Heart left ventricle (tissue), 16 donors: ENCODE data around the gene TMEM171. TPM values are rescaled to one million over a fixed set of nuclear protein-coding genes. Genes with fewer than 3 reads are reported as not detected.
A peak's percentile ranks its signal among the peaks of the same experiment; 100 is the strongest.

ENCODE experiments used
- ATAC-seq, 4 donors: fragments of 200-7000 bp; cut with Tn5 transposase; one replicate each; pipeline ENCODE4 v1.9.1; 2020 to 2022; ENCODE audit warnings: moderate library complexity in 4 of 4, mild to moderate bottlenecking in 3 of 4, moderate number of reproducible peaks in 1 of 4
- DNase-seq, 5 donors: peaks; one replicate each; pipeline ENCODE4 v3.0.0-alpha.2; 2020
- H3K27ac ChIP-seq, 12 donors: fragments of 200-600 bp; sonication (generic) in 4 of 12; one replicate each; pipeline versions ENCODE4 v1.5.0 to v1.8.0; 2016 to 2022; ENCODE audit warnings: mild to moderate bottlenecking in 2 of 12
- H3K27me3 ChIP-seq, 9 donors: fragments of 200-600 bp; sonication (generic) in 2 of 9; one replicate each; pipeline versions ENCODE4 v1.5.1 to v1.8.0; 2016 to 2022; ENCODE audit warnings: mild to moderate bottlenecking in 3 of 9
- H3K36me3 ChIP-seq, 9 donors: fragments of 200-600 bp; sonication (generic) in 2 of 9; one replicate each; pipeline versions ENCODE4 v1.5.0 to v1.8.0; 2018 to 2022; ENCODE audit warnings: mild to moderate bottlenecking in 2 of 9
- H3K4me1 ChIP-seq, 12 donors: fragments of 200-600 bp; sonication (generic) in 4 of 12; one replicate each; pipeline versions ENCODE4 v1.5.0 to v1.8.0; 2016 to 2022; ENCODE audit warnings: mild to moderate bottlenecking in 3 of 12
- H3K4me3 ChIP-seq, 12 donors: fragments of 200-600 bp; sonication (generic) in 4 of 12; one replicate each; pipeline versions ENCODE4 v1.5.0 to v1.8.0; 2017 to 2022; ENCODE audit warnings: mild to moderate bottlenecking in 9 of 12, moderate library complexity in 4 of 12
- H3K9me3 ChIP-seq, 12 donors: fragments of 200-600 bp; sonication (generic) in 4 of 12; one replicate each; pipeline versions ENCODE4 v1.5.0 to v1.8.0; 2016 to 2022; ENCODE audit warnings: mild to moderate bottlenecking in 1 of 12
- POLR2A ChIP-seq, 2 donors: fragments of 450-650 bp; IDR thresholded peaks; one replicate each; pipeline ENCODE4 v1.6.1; 2017; ENCODE audit warnings: antibody characterized with exemption in 2 of 2, mild to moderate bottlenecking in 2 of 2, moderate library complexity in 2 of 2
- WGBS, 4 donors: extraction: QIAGEN DNeasy Blood & Tissue Kit in 2 of 4; methylation state at CpG; one replicate each; pipeline versions ENCODE4 v1.1.5 to v1.1.7; 2013 to 2018; 5-methylcytosine and 5-hydroxymethylcytosine counted together
- intact Hi-C, 10 donors: fragments of 100-400 bp; cut with DNase I; formaldehyde crosslinking; loops; one replicate each; pipeline versions ENCODE4 v1.11.1 to v1.14.2; 2022
- long read RNA-seq, 3 donors: library from polyadenylated mRNA; unstranded; transcript quantifications; one replicate each; pipeline ENCODE4 v2.0.0, GENCODE V29; 2020 to 2021
- polyA plus RNA-seq, 2 donors: library from polyadenylated mRNA; stranded (reverse); fragments of 200-250 nt; gene quantifications; one replicate each; pipeline ENCODE4 v1.2.3, GENCODE V29; 2013
- total RNA-seq, 9 donors: library from RNA; depleted of rRNA in 2 of 9; stranded (reverse); fragments of >200 nt in 2 of 9; fragmentation: NEBNext Ultra II Directional in 3 of 9; extraction: Animal tissue kit (Norgen Biotek cat#: 25700) in 3 of 9; gene quantifications; one replicate each; pipeline versions ENCODE4 v1.1.0 to v1.2.4, GENCODE V29; 2016 to 2023
- TF ChIP-seq, protein P1 (sequence below), 12 donors: fragments of 200-600 bp; sonication (generic) in 4 of 12; IDR thresholded peaks; one replicate each; pipeline versions ENCODE4 v1.5.0 to v1.8.0; 2018 to 2022; ENCODE audit warnings: antibody characterized with exemption in 12 of 12, mild to moderate bottlenecking in 5 of 12
- donor health status: ischemic (EF 13 %, LVEDD 7.1; RV severe dilation, severe dysfunction).
- donor health status: healthy with polysubstance abuse.
- donor health status: DM: no; HTN: yes; CAD: no.
- donor health status: DM: no; HTN: no; CAD: no.
- donor health status: ischemic (EF 25% LVEDD 6.9; RV normal size, moderate dysfunction).
- donor health status: ischemic (EF 25% LVEDD 5.7; RV mildly dilated, moderate dysfunction).
- donor health status: healthy.
- donor health status: DM: yes; HTN: yes; CAD: no.
- donor health status: ischemic (EF 35%, LVEDD 5.7; RV mildly dilated, moderate dysfunction).
- donor health status: nonischemic (EF 11% LVEDD 7.7; RV severe dilation, severe dysfunction).
- donor health status: DM: yes; HTN: yes; CAD: no.
- donor health status: PGD.
- donor health status: ischemic (EF 29% LVEDD 5.4; RV normal size, mild dysfunction).
- donor health status: nonischemic (EF 23%, LVEDD 6.1; RV moderate dilation, normal function).

Gene TMEM171, protein sequence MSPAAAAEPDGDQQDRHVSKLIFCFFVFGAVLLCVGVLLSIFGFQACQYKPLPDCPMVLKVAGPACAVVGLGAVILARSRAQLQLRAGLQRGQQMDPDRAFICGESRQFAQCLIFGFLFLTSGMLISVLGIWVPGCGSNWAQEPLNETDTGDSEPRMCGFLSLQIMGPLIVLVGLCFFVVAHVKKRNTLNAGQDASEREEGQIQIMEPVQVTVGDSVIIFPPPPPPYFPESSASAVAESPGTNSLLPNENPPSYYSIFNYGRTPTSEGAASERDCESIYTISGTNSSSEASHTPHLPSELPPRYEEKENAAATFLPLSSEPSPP
- total RNA-seq (under 1 TPM in 1 of 9 donors, not detected in 8; 0.27 TPM), polyA plus RNA-seq (not detected)
- long read RNA-seq, donor 1, result 0 reads
- long read RNA-seq, donor 2, result 0 reads
- long read RNA-seq, donor 3, result 0 reads

DNA sequence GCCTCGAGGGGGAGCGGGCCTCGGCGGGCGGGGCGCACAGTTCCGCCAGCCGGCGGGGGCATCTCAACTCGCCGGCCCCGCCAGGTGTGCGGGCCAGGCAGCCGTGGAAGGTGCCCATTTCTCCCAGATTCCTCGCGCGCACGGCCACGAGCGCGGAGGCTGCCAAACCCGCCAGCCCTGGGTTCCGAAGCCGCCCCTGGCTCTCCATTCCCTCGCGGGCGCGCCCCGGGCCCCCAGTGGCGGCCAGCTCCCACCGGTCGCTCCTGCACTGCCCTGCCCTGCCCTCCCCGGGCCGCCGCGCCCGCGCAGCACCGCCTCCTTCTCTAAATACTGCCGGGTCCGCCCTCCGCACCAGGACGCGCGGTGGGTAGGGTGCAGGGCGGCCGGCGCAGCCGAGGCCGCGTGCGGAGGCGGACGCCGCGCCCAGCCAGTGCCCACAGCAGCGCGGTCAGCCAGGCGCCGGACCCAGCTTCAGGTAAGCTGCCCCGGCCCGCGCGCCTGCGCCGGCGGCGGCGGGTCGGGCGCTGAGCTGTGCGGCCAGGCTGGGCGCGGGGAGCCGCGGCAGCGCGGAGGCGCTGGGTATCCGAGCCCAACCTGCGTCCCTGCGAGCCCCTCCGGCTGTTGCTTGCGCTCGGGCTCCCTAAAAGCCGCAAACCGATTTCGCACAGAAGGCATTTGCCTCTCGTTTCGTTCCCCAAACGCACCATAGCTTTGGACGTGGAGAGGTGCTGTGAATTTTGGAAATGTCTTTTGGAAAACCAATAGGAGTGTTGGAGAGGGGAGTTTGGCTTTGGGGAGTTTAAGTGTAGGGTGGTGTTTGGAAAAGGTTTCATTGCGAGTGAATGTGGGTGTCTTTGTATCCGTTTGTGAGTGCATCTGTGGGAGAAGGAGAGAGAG is at the start of gene TMEM171:
TMEM171 (plus strand) TSS at position 354 of the 897 bp plus-strand sequence. CDS start 2,799 bp downstream, outside the sequence.
- H3K4me3 ChIP-seq, result peak within 1 kb of the TSS; percentile 29 to 60 (median 48)
- WGBS, 4 donors, result 1 to 6% (median 1%) methylated on average over 9 to 94 of the region's 94 CpGs
- H3K9me3 ChIP-seq, result peaks cover 0 to 6% (median 0%) of the 10 kb centered on the region in 12 donors
- peaks cover 0 to 23% (median 5%) of the 10 kb centered on the region in 12 donors for H3K4me1 ChIP-seq
- peak in 3 of 4 donors; percentile 42 to 85 (median 68) for ATAC-seq
- peaks cover 0 to 53% (median 17%) of the 10 kb centered on the region in 9 donors for H3K27me3 ChIP-seq
- intact Hi-C loops, result no loop called here
- no peak within 1 kb of the TSS for H3K27ac ChIP-seq
- H3K36me3 ChIP-seq, result no peaks in the 10 kb centered on the region
- no peak for TF ChIP-seq POLR2A (IDR thresholded peaks at IDR 0.05)
- DNase-seq, result no peak

DNA sequence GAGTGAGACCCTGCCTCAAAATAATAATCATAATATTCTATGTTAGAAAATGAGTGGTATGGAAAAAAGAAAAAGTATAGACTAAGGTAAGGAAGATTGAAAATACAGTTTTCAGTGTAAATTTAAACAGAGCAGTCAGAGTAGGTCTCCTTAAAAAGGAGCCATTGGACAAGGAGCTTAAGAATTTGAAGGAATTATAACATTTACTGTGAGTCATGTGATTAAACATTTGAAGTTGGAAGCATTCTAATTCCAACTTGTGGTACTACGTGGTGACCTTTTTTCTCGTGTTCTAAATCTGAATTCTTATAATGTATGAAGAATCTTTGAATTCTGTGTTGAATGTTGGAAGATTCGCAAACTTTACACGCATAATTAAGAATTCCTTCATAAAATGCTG is 39.3 kb upstream of the TMEM171 start:
- no peak for TF ChIP-seq POLR2A (IDR thresholded peaks at IDR 0.05)
- TF ChIP-seq, protein P1, sequence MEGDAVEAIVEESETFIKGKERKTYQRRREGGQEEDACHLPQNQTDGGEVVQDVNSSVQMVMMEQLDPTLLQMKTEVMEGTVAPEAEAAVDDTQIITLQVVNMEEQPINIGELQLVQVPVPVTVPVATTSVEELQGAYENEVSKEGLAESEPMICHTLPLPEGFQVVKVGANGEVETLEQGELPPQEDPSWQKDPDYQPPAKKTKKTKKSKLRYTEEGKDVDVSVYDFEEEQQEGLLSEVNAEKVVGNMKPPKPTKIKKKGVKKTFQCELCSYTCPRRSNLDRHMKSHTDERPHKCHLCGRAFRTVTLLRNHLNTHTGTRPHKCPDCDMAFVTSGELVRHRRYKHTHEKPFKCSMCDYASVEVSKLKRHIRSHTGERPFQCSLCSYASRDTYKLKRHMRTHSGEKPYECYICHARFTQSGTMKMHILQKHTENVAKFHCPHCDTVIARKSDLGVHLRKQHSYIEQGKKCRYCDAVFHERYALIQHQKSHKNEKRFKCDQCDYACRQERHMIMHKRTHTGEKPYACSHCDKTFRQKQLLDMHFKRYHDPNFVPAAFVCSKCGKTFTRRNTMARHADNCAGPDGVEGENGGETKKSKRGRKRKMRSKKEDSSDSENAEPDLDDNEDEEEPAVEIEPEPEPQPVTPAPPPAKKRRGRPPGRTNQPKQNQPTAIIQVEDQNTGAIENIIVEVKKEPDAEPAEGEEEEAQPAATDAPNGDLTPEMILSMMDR (IDR thresholded peaks at IDR 0.05), result no peak
- Histone ChIP-seq H3K27me3 (no peaks in the 10 kb centered on the region), H3K4me3 (no peak overlapping the region), H3K27ac (no peak overlapping the region), H3K36me3 (peaks cover 0 to 100% (median 86%) of the 10 kb centered on the region in 9 donors), H3K9me3 (no peaks in the 10 kb centered on the region), H3K4me1 (no peaks in the 10 kb centered on the region)
- DNase-seq, result no peak
- no peak for ATAC-seq
- intact Hi-C loops, result loop anchor here (5.0 to 10.0 kb wide), 6 partner anchors 121 to 456 kb away; no protein-coding TSS in a partner anchor
- 83 to 96% (median 93%) methylated on average over 4 of the region's 4 CpGs for WGBS, 4 donors

DNA sequence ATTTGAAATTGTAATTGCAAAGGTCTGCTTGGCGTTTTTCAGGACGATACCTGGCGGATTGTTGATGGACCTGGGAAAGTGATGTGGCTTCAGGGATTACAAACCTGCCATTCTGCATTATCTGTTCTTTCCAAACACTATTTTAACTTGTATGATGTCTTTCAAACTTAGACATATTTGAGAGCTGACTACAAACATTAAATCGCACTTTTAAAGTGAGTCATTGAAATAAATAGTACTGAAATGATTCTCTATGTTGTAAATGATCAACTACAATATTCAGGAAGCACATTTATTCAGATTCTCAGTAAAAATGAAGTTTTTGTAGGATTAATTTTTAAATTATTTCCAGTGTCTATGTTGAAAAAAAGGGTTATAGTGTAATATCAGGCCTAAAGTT is 32.3 kb upstream of the TMEM171 start:
- H3K27ac ChIP-seq, result no peak overlapping the region
- WGBS, 4 donors, result 95 to 98% (median 96%) methylated on average over 4 of the region's 4 CpGs
- intact Hi-C loops, result loop anchor here in 8 of 10 donors (10.0 kb wide), 3 partner anchors 117 to 447 kb away; no protein-coding TSS in a partner anchor
- H3K4me3 ChIP-seq, result no peak overlapping the region
- no peaks in the 10 kb centered on the region for H3K4me1 ChIP-seq
- peaks cover 0 to 92% (median 64%) of the 10 kb centered on the region in 9 donors for H3K36me3 ChIP-seq
- DNase-seq, result no peak
- H3K9me3 ChIP-seq, result no peaks in the 10 kb centered on the region
- no peaks in the 10 kb centered on the region for H3K27me3 ChIP-seq
- TF ChIP-seq, protein P1 (IDR thresholded peaks at IDR 0.05), result no peak
- no peak for TF ChIP-seq POLR2A (IDR thresholded peaks at IDR 0.05)
- no peak for ATAC-seq

DNA sequence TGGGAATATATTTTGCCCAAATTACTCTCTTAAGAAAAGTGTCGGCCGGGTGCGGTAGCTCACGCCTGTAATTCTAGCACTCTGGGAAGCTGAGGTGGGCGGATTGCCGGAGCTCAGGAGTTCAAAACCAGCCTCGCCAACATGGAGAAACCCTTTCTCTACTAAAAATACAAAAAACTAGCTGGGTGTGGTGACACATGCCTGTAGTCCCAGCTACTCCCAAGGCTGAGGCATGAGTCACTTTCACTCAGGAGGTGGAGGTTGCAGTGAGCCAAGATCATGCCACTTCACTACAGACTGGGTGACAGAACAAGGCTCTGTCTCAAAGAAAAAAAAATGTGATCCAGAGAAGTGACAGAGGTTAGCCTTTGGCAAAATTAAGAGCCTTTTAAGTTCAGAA is 26.4 kb upstream of the TMEM171 start:
- no peak for TF ChIP-seq POLR2A (IDR thresholded peaks at IDR 0.05)
- TF ChIP-seq, protein P1 (IDR thresholded peaks at IDR 0.05), result no peak
- Histone ChIP-seq H3K4me3 (no peak overlapping the region), H3K9me3 (peaks cover 0 to 26% (median 13%) of the 10 kb centered on the region in 12 donors), H3K36me3 (peaks cover 0 to 34% (median 14%) of the 10 kb centered on the region in 9 donors), H3K27me3 (no peaks in the 10 kb centered on the region), H3K4me1 (no peaks in the 10 kb centered on the region), H3K27ac (no peak overlapping the region)
- 96 to 99% (median 98%) methylated on average over 7 of the region's 7 CpGs for WGBS, 4 donors
- DNase-seq, result no peak
- no peak for ATAC-seq
- intact Hi-C loops, result loop anchor here in 1 of 10 donors (10.0 kb wide), 1 partner anchor 111 kb away; no protein-coding TSS in a partner anchor
